Esophagus muscularis mucosa (tissue), 4 donors: ENCODE measurements around the gene FHDC1. TPM values are rescaled to one million over a fixed set of nuclear protein-coding genes. Genes with fewer than 3 reads are reported as not detected.

ENCODE experiments used
- DNase-seq: peaks from one replicate; pipeline ENCODE4 v3.0.0-alpha.2; 2017; ENCODE audit errors: extremely low spot score
- H3K27ac ChIP-seq, 4 donors: fragments of 200-600 bp; sonication (generic); replicated peaks in 1 of 4; 1 replicate in 3 of 4; 2 replicates in 1 of 4; pipeline ENCODE4 v1.5.1; 2016 to 2019; ENCODE audit warnings: mild to moderate bottlenecking in 1 of 4
- H3K27me3 ChIP-seq, 4 donors: fragments of 200-600 bp; sonication (generic); one replicate each; pipeline versions ENCODE4 v1.5.1 to v1.6.0; 2016 to 2019
- H3K36me3 ChIP-seq, 4 donors: fragments of 200-600 bp; sonication (generic); one replicate each; pipeline ENCODE4 v1.5.1; 2016 to 2019
- H3K4me1 ChIP-seq, 4 donors: fragments of 200-600 bp; sonication (generic); one replicate each; pipeline ENCODE4 v1.5.1; 2016 to 2019
- H3K4me3 ChIP-seq, 4 donors: fragments of 200-600 bp; sonication (generic); 1 replicate in 2 of 4; 2 replicates in 2 of 4; pipeline ENCODE4 v1.5.1; 2016 to 2019; ENCODE audit warnings: mild to moderate bottlenecking in 4 of 4, moderate library complexity in 1 of 4
- H3K9me3 ChIP-seq, 4 donors: fragments of 200-600 bp; sonication (generic); 1 replicate in 3 of 4; 2 replicates in 1 of 4; pipeline ENCODE4 v1.5.1; 2016 to 2019
- EP300 ChIP-seq: sonication (generic); formaldehyde crosslinking; IDR thresholded peaks from one replicate; pipeline ENCODE4 v1.6.1; 2017; ENCODE audit warnings: antibody characterized with exemption
- POLR2A ChIP-seq: fragments of 450-650 bp; IDR thresholded peaks from one replicate; pipeline ENCODE4 v1.6.1; 2017; ENCODE audit warnings: antibody characterized with exemption, moderate library complexity, mild to moderate bottlenecking, low read depth
- POLR2AphosphoS5 ChIP-seq, 2 donors: sonication (generic); formaldehyde crosslinking; IDR thresholded peaks; one replicate each; pipeline ENCODE4 v1.6.1; 2017; ENCODE audit warnings: antibody characterized with exemption in 2 of 2
- WGBS: methylation state at CpG from one replicate; pipeline ENCODE4 v1.1.5; 2018; 5-methylcytosine and 5-hydroxymethylcytosine counted together
- intact Hi-C: fragments of 100-400 bp; cut with DNase I; formaldehyde crosslinking; loops from one replicate; pipeline ENCODE4 v1.15.1; 2023
- total RNA-seq, 4 donors: library from RNA; depleted of rRNA; stranded (reverse); fragments of >200 nt; gene quantifications; one replicate each; pipeline versions ENCODE4 v1.1.0 to v1.2.1, GENCODE V29; 2016
- TF ChIP-seq, protein P1 (sequence below), 3 experiments: fragments of 200-600 bp in 2 of 3; fragments of 450-650 bp in 1 of 3; sonication (generic) in 2 of 3; IDR thresholded peaks; one replicate each; pipeline ENCODE4 v1.5.1; 2017 to 2019; ENCODE audit warnings: antibody characterized with exemption in 3 of 3, mild to moderate bottlenecking in 2 of 3, moderate library complexity in 1 of 3

FHDC1 gene
- total RNA-seq, 4 donors from 2014 or later: 0.83 to 2.1 (median 1.6) TPM

GRCh38 chr4:152961014-152961772, 25.1 kb downstream of the FHDC1 start:
- Histone ChIP-seq H3K4me1 (peaks cover 14 to 17% (median 16%) of the 10 kb centered on the region in 4 donors), H3K4me3 (no peak overlapping the region), H3K27ac (peak overlapping the region in 1 of 4 donors; percentile 34), H3K9me3 (no peaks in the 10 kb centered on the region), H3K36me3 (no peaks in the 10 kb centered on the region), H3K27me3 (no peaks in the 10 kb centered on the region)
- DNase-seq: no peak
- intact Hi-C loops: no loop called here
- TF ChIP-seq, protein P1, sequence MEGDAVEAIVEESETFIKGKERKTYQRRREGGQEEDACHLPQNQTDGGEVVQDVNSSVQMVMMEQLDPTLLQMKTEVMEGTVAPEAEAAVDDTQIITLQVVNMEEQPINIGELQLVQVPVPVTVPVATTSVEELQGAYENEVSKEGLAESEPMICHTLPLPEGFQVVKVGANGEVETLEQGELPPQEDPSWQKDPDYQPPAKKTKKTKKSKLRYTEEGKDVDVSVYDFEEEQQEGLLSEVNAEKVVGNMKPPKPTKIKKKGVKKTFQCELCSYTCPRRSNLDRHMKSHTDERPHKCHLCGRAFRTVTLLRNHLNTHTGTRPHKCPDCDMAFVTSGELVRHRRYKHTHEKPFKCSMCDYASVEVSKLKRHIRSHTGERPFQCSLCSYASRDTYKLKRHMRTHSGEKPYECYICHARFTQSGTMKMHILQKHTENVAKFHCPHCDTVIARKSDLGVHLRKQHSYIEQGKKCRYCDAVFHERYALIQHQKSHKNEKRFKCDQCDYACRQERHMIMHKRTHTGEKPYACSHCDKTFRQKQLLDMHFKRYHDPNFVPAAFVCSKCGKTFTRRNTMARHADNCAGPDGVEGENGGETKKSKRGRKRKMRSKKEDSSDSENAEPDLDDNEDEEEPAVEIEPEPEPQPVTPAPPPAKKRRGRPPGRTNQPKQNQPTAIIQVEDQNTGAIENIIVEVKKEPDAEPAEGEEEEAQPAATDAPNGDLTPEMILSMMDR (IDR thresholded peaks at IDR 0.05): no peak
- no peak for TF ChIP-seq POLR2AphosphoS5 (IDR thresholded peaks at IDR 0.05)
- no peak for TF ChIP-seq POLR2A
- no peak for TF ChIP-seq EP300
- WGBS: 69% methylated on average over 14 of the region's 14 CpGs

DNA sequence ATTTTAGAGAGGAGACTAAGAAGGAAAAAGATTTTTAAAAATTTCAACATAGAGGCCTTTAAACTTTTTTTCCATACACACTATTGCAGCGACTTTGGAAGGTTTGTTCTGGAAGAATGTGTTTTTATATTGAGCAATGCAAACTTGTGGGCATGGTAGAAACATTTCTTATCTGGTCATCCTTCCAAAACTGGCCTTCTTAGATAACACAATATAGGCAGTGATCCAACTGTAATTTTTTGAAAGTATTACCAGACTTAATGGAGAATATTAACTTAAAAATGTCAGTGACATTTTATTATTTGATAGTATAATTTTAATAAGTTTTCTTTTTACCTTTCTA, 25.6 kb downstream of the FHDC1 start:
- DNase-seq: no peak
- Histone ChIP-seq H3K9me3 (no peaks in the 10 kb centered on the region), H3K27me3 (no peaks in the 10 kb centered on the region), H3K4me1 (peaks cover 9 to 13% (median 11%) of the 10 kb centered on the region in 4 donors), H3K27ac (no peak overlapping the region), H3K4me3 (no peak overlapping the region), H3K36me3 (no peaks in the 10 kb centered on the region)
- TF ChIP-seq, protein P1 (IDR thresholded peaks at IDR 0.05): no peak
- TF ChIP-seq EP300 (no peak), POLR2A (no peak), POLR2AphosphoS5 (IDR thresholded peaks at IDR 0.05) (no peak)
- 78% methylated on average over 1 of the region's 1 CpG for WGBS
- intact Hi-C loops: no loop called here

GRCh38 chr4:152962150-152962549, 26.0 kb downstream of the FHDC1 start:
- no peak overlapping the region for H3K27ac ChIP-seq
- WGBS: 77% methylated on average over 5 of the region's 5 CpGs
- intact Hi-C loops: no loop called here

GRCh38 chr4:152964335-152964734, 28.2 kb downstream of the FHDC1 start:
- Histone ChIP-seq H3K27ac (no peak overlapping the region), H3K27me3 (no peaks in the 10 kb centered on the region), H3K4me1 (peaks cover 0 to 4% (median 0%) of the 10 kb centered on the region in 4 donors), H3K9me3 (no peaks in the 10 kb centered on the region), H3K36me3 (peaks cover 0 to 6% (median 0%) of the 10 kb centered on the region in 4 donors), H3K4me3 (no peak overlapping the region)
- intact Hi-C loops: no loop called here
- no peak for DNase-seq
- WGBS: 96% methylated on average over 4 of the region's 4 CpGs
- no peak for TF ChIP-seq POLR2AphosphoS5 (IDR thresholded peaks at IDR 0.05)
- TF ChIP-seq, protein P1 (IDR thresholded peaks at IDR 0.05): no peak
- TF ChIP-seq POLR2A: no peak
- TF ChIP-seq EP300: no peak

More at GRCh38 chr4:152962150-152962549, 26.0 kb downstream of the FHDC1 start:
- Histone ChIP-seq H3K4me1 (peaks cover 4 to 10% (median 9%) of the 10 kb centered on the region in 4 donors), H3K9me3 (no peaks in the 10 kb centered on the region), H3K4me3 (no peak overlapping the region), H3K36me3 (no peaks in the 10 kb centered on the region), H3K27me3 (no peaks in the 10 kb centered on the region)
- no peak for DNase-seq
- TF ChIP-seq POLR2A (no peak), EP300 (no peak), POLR2AphosphoS5 (IDR thresholded peaks at IDR 0.05) (no peak)
- TF ChIP-seq, protein P1 (IDR thresholded peaks at IDR 0.05): no peak

DNA sequence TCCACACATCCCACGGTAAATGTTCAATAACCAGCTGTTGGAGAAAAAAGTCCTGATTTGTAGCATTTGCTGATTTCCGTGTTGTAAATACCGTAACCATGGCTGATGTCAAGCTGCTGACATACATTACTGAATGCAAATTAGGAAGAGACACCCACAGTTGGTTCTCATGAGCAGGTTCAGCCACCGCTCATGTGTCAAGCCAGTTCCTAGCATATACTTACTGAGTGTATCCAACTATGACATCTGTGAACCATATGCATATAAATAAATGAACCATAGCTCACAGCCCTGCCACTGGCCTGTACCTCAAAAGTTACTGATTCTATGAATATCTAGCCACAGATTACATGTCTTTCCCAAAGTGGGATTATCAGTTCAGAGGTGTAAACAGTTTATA, 29.5 kb downstream of the FHDC1 start:
- Histone ChIP-seq H3K4me1 (peaks cover 0 to 4% (median 0%) of the 10 kb centered on the region in 4 donors), H3K4me3 (no peak overlapping the region), H3K36me3 (peaks cover 0 to 6% (median 0%) of the 10 kb centered on the region in 4 donors), H3K27me3 (no peaks in the 10 kb centered on the region), H3K9me3 (no peaks in the 10 kb centered on the region), H3K27ac (no peak overlapping the region)
- WGBS: 92% methylated on average over 4 of the region's 4 CpGs
- intact Hi-C loops: no loop called here
- DNase-seq: no peak
- no peak for TF ChIP-seq POLR2AphosphoS5 (IDR thresholded peaks at IDR 0.05)
- TF ChIP-seq POLR2A: no peak
- no peak for TF ChIP-seq EP300
- TF ChIP-seq, protein P1 (IDR thresholded peaks at IDR 0.05): no peak
